K562 (cell line): ENCODE measurements around the gene MAGI2. TPM values are rescaled to one million over a fixed set of nuclear protein-coding genes. Genes with fewer than 3 reads are reported as not detected.

Source experiments
- ATAC-seq: fragments of 200-7000 bp; cut with Tn5 transposase; 3 replicates; pipeline ENCODE4 v1.9.1; 2020; ENCODE audit warnings: moderate library complexity
- BruUV-seq: library from RNA; stranded (reverse); fragments of 400-500 nt; replicated peaks from 2 replicates; lab custom pipeline; 2021; lab: Mats Ljungman, UMichigan
- CTCF ChIA-PET: fragments of 300-600 bp; formaldehyde crosslinking; extraction: SDS; loops from one replicate; lab custom pipeline; 2021; ENCODE audit warnings: low intra/inter-chr PET ratio; lab: Yijun Ruan, JAX
- POLR2A ChIA-PET: fragments of 300-600, 350-650 bp; sonication (Branson Sonifier 250); formaldehyde crosslinking; extraction: SDS; loops from one replicate; lab custom pipeline; 2021; ENCODE audit warnings: antibody characterized with exemption, inconsistent platforms; lab: Yijun Ruan, JAX
- DNase-seq, 4 experiments: peaks; one replicate each; pipeline versions ENCODE4 v3.0.0 to v3.0.0-alpha.2; 2011 to 2018; ENCODE audit warnings: low spot score in 3 of 4, mixed read lengths in 3 of 4; ENCODE audit errors: extremely low read depth in 1 of 4
- FAIRE-seq: peaks from 2 replicates; lab custom pipeline; 2011; peaks lifted over from hg19 to GRCh38; lab: Jason Lieb, UNC
- H2AFZ ChIP-seq: 2 replicates; pipeline ENCODE4 v1.6.0; 2011; ENCODE audit warnings: low read depth, low read length, control low read depth, inconsistent platforms
- H3K27ac ChIP-seq: fragments of 200-600 bp; 3 replicates; pipeline ENCODE4 v1.8.0; 2011; ENCODE audit warnings: low read depth, mild to moderate bottlenecking, control low read depth, inconsistent platforms, low read length, moderate library complexity, mixed read lengths; ENCODE audit errors: extremely low read depth
- H3K27me3 ChIP-seq, 2 experiments: fragments of 300-600 bp in 1 of 2; 2 replicates in 1 of 2; 3 replicates in 1 of 2; pipeline versions ENCODE4 v1.6.0 to v1.8.0; 2011; ENCODE audit warnings: inconsistent platforms in 2 of 2, low read length in 2 of 2, mild to moderate bottlenecking in 1 of 2, mixed read lengths in 1 of 2, moderate library complexity in 1 of 2; ENCODE audit not compliant: control insufficient read depth in 2 of 2, insufficient read depth in 2 of 2
- H3K36me3 ChIP-seq: fragments of 300-600 bp; 3 replicates; pipeline ENCODE4 v1.8.0; 2011; ENCODE audit warnings: mild to moderate bottlenecking, low read length, inconsistent platforms; ENCODE audit not compliant: control insufficient read depth, insufficient read depth
- H3K4me1 ChIP-seq, 2 experiments: fragments of 200-600 bp in 1 of 2; replicated peaks in 1 of 2; 2 replicates in 1 of 2; 3 replicates in 1 of 2; pipeline versions ENCODE4 v1.5.1 to v1.8.0; 2011; ENCODE audit warnings: inconsistent platforms in 2 of 2, low read length in 2 of 2, mild to moderate bottlenecking in 1 of 2, mixed read lengths in 1 of 2, moderate library complexity in 1 of 2; ENCODE audit not compliant: control insufficient read depth in 2 of 2, insufficient read depth in 2 of 2
- H3K4me2 ChIP-seq: 2 replicates; pipeline ENCODE4 v1.6.1; 2011; ENCODE audit warnings: low read length, control low read depth, inconsistent platforms, mixed read lengths; ENCODE audit not compliant: insufficient read depth
- H3K4me3 ChIP-seq: fragments of 200-600 bp; sonication (generic), shearing (Covaris generic); 2 replicates; pipeline ENCODE4 v1.5.1; 2016; ENCODE audit warnings: control low read depth, inconsistent platforms
- H3K79me2 ChIP-seq: fragments of 200-600 bp; 3 replicates; pipeline ENCODE4 v1.8.0; 2011; ENCODE audit warnings: low read length, inconsistent platforms; ENCODE audit not compliant: control insufficient read depth, insufficient read depth
- H3K9ac ChIP-seq, 2 experiments: 2 replicates each; pipeline versions ENCODE4 v1.6.0 to v1.6.1; 2011; ENCODE audit warnings: low read depth in 2 of 2, low read length in 2 of 2, control low read depth in 1 of 2, inconsistent platforms in 1 of 2, mild to moderate bottlenecking in 1 of 2, mixed read lengths in 1 of 2; ENCODE audit not compliant: insufficient read depth in 1 of 2
- H3K9me1 ChIP-seq: one replicate; pipeline ENCODE4 v1.6.0; 2011; ENCODE audit warnings: inconsistent platforms, mild to moderate bottlenecking, low read length, moderate library complexity; ENCODE audit not compliant: control insufficient read depth, insufficient read depth
- H3K9me3 ChIP-seq: replicated peaks from 2 replicates; pipeline ENCODE4 v1.5.1; 2011; ENCODE audit warnings: low read depth, low read length, inconsistent platforms; ENCODE audit not compliant: control insufficient read depth, insufficient read depth
- H4K20me1 ChIP-seq: replicated peaks from 2 replicates; pipeline ENCODE4 v1.6.1; 2011; ENCODE audit warnings: low read length, inconsistent platforms, mixed read lengths; ENCODE audit not compliant: control insufficient read depth, insufficient read depth
- EWSR1 ChIP-seq: fragments of 450-650 bp; IDR thresholded peaks from 2 replicates; pipeline ENCODE4 v1.6.1; 2018; ENCODE audit warnings: borderline replicate concordance, mild to moderate bottlenecking, low read depth, moderate library complexity; ENCODE audit not compliant: partially characterized antibody
- JUND ChIP-seq, 2 experiments: IDR thresholded peaks; 2 replicates in 1 of 2; 3 replicates in 1 of 2; pipeline ENCODE4 v1.6.1; 2011; ENCODE audit warnings: borderline replicate concordance in 2 of 2, low read depth in 2 of 2, low read length in 2 of 2, improper control_type of control experiment in 1 of 2, missing biosample characterization in 1 of 2, missing genetic modification characterization in 1 of 2, missing genetic modification reagents in 1 of 2
- NCOR1 ChIP-seq: fragments of 450-650 bp; IDR thresholded peaks from 2 replicates; pipeline ENCODE4 v1.6.1; 2016; ENCODE audit warnings: mild to moderate bottlenecking, moderate library complexity
- in situ Hi-C: fragments of 300-500 bp; cut with MboI; formaldehyde crosslinking; loops from 4 replicates; pipeline ENCODE4 v1.15.0; 2018; ENCODE audit warnings: inconsistent platforms, mixed read lengths
- intact Hi-C: fragments of 100-400 bp; cut with micrococcal nuclease; formaldehyde crosslinking; loops from 2 replicates; pipeline ENCODE4 v1.14.2; 2022
- polyA plus RNA-seq, 8 experiments: library from polyadenylated mRNA; depleted of rRNA in 4 of 8; stranded (reverse) in 5 of 8; unstranded in 3 of 8; fragments of >200 nt; fragmentation: Nextera tagmentation in 2 of 8; fragmentation: Illumina TruSeq in 1 of 8; extraction: Ambion mirVana in 2 of 8; extraction: Trizol in 1 of 8; gene quantifications; 2 replicates each; pipeline versions ENCODE4 v1.2.1 to v1.2.3, GENCODE V29; 2011 to 2014; ENCODE audit warnings: inconsistent platforms in 1 of 8, missing spikeins in 1 of 8
- total RNA-seq, 7 experiments: library from RNA; depleted of rRNA in 6 of 7; stranded (reverse); fragments of >200 nt in 6 of 7; fragmentation: Illumina TruSeq in 2 of 7; extraction: Trizol in 2 of 7; gene quantifications; 2 replicates each; pipeline versions ENCODE4 v1.2.1 to v1.2.3, GENCODE V29; 2011 to 2021; ENCODE audit warnings: low replicate concordance in 1 of 7
- TF ChIP-seq, protein P1 (sequence below): fragments of 250-450 bp; sonication (Bioruptor Pico); IDR thresholded peaks from 2 replicates; pipeline ENCODE4 v1.4.0; 2020; ENCODE audit warnings: mild to moderate bottlenecking, moderate library complexity
- TF ChIP-seq, protein P2 (sequence below): fragments of 250-450 bp; sonication (Bioruptor Pico); IDR thresholded peaks from 2 replicates; pipeline ENCODE4 v1.5.0; 2021; ENCODE audit warnings: mild to moderate bottlenecking, moderate library complexity

The MAGI2 gene
- total and polyA plus RNA-seq, 9 of the 15 experiments (the other 6 are each of a cell fraction or from before 2014, with no cell fraction given), result 0.27 to 1.4 (median 0.70) TPM

GRCh38 chr7:79471283-79471682, 17.8 kb upstream of the MAGI2 start:
- Histone ChIP-seq H3K9me1 (no peaks in the 10 kb centered on the region), H3K36me3 (no peaks in the 10 kb centered on the region), H3K4me1 (no peaks in the 10 kb centered on the region), H3K79me2 (no peaks in the 10 kb centered on the region), H2AFZ (no peak overlapping the region), H3K4me3 (no peak overlapping the region), H3K27ac (no peak overlapping the region), H4K20me1 (no peaks in the 10 kb centered on the region), H3K9ac (no peak overlapping the region), H3K4me2 (no peak overlapping the region), H3K27me3 (no peaks in the 10 kb centered on the region), H3K9me3 (no peaks in the 10 kb centered on the region)
- intact Hi-C loops (no loop called here), in situ Hi-C loops (no loop called here)
- DNase-seq (no peak), FAIRE-seq (no peak), ATAC-seq (no peak)
- BruUV-seq, result no TSS peak
- TF ChIP-seq, protein P1, sequence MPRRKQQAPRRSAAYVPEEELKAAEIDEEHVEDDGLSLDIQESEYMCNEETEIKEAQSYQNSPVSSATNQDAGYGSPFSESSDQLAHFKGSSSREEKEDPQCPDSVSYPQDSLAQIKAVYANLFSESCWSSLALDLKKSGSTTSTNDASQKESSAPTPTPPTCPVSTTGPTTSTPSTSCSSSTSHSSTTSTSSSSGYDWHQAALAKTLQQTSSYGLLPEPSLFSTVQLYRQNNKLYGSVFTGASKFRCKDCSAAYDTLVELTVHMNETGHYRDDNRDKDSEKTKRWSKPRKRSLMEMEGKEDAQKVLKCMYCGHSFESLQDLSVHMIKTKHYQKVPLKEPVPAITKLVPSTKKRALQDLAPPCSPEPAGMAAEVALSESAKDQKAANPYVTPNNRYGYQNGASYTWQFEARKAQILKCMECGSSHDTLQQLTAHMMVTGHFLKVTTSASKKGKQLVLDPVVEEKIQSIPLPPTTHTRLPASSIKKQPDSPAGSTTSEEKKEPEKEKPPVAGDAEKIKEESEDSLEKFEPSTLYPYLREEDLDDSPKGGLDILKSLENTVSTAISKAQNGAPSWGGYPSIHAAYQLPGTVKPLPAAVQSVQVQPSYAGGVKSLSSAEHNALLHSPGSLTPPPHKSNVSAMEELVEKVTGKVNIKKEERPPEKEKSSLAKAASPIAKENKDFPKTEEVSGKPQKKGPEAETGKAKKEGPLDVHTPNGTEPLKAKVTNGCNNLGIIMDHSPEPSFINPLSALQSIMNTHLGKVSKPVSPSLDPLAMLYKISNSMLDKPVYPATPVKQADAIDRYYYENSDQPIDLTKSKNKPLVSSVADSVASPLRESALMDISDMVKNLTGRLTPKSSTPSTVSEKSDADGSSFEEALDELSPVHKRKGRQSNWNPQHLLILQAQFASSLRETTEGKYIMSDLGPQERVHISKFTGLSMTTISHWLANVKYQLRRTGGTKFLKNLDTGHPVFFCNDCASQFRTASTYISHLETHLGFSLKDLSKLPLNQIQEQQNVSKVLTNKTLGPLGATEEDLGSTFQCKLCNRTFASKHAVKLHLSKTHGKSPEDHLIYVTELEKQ (CRISPR knock-in tag), result no peak
- TF ChIP-seq NCOR1 (no peak), EWSR1 (no peak), JUND (IDR thresholded peaks at IDR 0.05; ENCODE audit: borderline replicate concordance, low read depth, low read length) (no peak), JUND (tag; IDR thresholded peaks at IDR 0.05; ENCODE audit: borderline replicate concordance, low read depth, low read length) (no peak)
- TF ChIP-seq, protein P2, sequence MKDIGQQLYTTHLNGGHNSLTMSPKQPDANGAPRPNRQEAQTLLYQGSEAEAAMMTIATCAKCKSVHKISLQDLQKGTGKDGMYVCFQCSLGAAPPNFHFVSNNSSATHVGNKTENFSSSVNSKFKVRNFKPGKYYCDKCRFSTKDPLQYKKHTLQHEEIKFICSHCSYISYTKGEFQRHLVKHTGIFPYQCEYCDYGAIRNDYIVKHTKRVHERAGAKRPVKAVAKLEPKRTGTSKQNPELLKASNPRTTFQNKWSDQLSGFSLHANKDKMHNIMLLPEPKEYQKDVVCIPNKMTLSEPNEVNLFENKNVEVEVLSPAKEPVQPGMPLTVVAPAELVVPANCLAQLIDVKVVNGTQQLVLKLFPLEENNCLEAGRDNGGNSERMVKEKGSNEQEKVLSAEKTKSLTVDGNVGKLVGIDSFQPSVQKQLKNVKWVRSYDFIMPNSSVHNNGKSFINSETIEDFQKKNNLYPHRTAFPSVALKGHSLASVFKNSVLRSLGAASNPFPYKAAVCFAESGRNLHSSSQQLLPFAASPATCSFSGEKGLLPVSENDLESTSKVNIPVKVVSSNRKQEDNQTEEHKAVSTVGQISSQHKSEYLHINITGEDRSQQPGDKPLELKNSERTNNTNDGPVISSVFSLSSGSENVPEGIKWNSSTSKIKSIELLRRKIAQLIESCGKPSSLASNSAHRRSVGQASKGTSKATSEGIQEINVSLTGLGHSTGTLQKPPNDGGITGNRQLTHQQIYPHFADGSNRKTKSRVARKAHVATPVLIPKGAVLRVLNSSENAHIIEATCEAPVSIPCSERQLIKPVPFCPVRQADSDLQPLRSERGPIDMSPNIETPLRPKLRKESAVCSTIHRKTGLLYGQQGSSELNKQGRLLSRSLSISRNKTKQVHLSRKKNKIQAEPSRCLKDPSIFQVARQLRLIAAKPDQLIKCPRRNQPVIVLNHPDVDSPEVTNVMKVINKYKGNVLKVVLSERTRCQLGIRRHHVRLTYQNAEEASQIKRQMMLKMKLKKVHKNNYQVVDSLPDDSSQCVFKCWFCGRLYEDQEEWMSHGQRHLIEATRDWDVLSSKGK, result no peak
- POLR2A ChIA-PET, result no interaction called here
- CTCF ChIA-PET, result no interaction called here
